GM19238 (cell line): Measurements from ENCODE around the gene SLC16A7.
"Not testable (repeated sequence)": the region's sequence is repeated elsewhere in the genome, so short reads cannot be mapped to it uniquely, and the experiment has no call there.

Experiments used
- DNase-seq: peaks from one replicate; pipeline ENCODE4 v3.0.0; 2011; ENCODE audit warnings: low spot score; ENCODE audit not compliant: insufficient read length

The SLC16A7 gene, protein sequence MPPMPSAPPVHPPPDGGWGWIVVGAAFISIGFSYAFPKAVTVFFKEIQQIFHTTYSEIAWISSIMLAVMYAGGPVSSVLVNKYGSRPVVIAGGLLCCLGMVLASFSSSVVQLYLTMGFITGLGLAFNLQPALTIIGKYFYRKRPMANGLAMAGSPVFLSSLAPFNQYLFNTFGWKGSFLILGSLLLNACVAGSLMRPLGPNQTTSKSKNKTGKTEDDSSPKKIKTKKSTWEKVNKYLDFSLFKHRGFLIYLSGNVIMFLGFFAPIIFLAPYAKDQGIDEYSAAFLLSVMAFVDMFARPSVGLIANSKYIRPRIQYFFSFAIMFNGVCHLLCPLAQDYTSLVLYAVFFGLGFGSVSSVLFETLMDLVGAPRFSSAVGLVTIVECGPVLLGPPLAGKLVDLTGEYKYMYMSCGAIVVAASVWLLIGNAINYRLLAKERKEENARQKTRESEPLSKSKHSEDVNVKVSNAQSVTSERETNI

DNA sequence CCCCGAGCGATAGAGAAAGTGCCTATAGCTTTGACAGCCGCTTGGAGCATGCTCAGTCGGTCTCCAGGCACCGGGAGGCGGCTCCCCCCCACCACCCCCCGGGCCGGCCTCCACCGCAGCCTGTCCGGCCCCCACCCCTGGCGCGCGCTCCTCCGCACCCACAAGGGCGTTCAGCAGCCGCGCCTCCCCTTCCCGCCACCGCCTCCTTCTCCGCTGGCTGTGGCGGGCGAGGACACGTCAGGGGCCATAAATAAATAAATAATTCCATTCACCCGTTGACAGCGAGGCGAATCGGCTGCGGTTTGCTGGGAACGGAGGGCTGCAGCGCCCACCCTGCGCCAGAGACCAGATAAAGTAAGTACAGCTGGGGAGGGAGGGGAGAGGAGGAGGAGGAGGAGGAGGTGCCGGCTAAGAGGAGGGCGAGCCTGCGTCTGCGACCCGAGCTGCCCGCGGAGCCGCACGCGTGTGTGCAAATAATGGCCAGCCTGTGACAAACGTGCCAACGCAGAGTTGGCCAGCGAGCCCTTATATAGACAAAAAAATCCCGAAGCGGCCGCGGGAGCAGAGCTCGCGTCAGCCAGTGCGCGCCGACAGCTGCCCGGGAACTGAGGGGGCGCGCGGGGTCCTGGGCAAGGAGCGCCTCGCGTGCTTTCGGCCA, at the start of gene SLC16A7:
SLC16A7 (plus strand) TSS at position 147 of the 658 bp plus-strand sequence. CDS start 108,773 bp downstream, outside the sequence.
- DNase-seq = peak; percentile 40

DNA sequence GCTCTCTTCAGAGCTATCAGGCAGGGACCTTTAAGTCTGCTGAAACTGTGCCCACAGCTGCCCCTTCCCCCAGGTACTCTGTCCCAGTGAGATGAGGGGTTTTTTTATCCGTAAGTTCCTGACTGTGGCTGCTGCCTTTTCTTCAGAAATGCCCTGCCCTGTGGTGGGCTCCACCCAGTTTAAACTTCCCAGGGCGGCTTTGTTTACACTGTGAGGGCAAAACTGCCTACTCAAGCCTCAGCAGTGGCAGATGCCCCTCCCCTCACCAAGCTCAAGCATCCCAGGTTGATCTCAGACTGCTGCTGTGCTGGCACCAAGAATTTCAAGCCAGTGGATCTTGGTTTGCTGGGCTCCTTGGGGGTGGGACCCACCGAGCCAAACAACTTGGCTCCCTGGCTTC, 46.9 kb upstream of the SLC16A7 start:
- DNase-seq = no peak

DNA sequence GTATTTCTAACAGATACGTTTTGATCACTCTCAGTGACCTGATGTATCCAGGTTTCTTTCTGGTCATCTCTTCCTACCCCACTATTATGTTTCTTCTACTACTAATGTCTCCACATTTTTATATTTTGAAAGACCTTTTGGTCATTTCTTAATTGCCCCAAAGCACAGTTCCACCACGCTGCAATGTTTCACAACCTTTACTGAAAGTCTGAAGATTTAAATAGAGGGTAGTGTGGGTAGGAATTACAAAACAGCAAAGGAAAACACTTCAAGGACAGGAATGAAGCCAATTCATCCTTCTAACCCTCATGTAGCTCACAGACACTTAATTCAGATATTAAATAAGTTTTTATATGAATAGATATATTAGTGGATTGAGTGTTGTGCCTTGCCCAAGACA, 36.1 kb upstream of the SLC16A7 start:
- DNase-seq = no peak

DNA sequence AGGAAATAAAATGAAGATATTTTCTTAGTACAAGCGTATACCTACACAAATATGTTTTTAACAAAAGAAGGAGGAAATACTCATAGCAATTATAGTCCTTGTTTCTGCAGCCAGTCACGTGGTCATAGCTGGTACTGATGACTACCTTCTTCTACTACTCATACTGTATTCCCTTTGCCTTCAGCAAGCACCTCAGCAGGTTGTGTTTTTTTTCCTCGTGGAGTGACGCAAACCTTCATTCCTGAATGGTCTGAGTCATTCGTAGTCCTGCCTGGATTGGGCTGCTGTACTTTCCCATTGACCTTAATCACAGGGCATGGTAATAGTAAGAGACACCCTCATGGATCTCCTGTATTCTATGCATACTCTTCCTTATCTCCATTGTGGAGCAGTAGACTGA, 25.7 kb upstream of the SLC16A7 start:
- no peak for DNase-seq

DNA sequence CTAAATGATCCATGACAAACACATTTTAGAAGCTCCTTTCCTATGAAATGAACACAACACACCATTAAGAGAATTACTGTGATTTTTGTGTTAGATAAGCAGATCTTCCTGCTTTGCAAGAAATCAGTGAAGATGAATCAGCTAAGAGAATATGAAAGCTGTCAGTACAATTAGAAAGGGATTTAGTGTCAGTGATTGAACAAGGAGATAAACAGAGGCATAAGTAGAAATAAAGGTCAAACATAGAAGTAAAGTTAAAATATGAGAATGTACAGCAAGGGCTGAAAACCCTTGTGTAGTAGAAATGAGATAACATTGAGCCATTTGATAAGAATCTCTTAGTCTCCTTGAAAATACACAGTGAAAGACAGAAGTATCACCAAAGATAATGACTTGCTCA, 21.4 kb upstream of the SLC16A7 start:
- DNase-seq = no peak

DNA sequence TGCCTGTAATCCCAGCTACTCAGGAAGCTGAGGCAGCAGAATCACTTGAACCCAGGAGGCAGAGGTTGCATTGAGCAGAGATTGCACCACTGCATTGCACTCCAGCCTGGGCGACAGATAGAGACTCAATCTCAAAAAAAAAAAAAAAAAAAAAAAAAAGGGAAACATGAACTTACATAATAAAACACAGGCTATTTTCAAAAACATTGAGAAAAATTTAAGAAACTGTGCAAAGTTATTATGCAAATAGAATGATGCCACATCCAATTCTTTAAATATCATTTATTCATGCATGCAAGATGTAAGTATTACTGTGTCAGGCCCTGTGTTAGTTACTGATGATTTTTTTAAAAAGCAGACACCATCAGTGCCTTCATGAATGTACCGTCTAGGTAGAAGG, 20.0 kb upstream of the SLC16A7 start:
- DNase-seq = no peak

DNA sequence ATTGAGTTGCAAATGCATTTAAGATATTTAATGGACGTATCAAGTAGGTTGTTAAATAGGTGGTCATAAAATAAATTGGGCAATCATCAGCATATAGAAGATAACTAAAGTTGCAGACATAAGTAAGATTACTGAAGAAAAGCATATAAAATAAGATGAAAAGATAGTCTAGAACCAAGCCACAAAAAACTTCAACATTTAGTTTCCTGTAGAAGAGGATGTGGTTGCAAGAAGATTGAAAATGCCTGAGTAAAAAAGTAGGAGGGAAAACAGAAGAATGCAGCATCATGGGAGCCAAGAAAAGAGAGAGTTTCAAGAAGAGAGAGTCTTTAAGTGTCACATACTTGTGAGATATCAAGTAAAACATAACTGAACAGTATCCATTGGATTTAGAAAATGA, 17.6 kb upstream of the SLC16A7 start:
- no peak for DNase-seq

DNA sequence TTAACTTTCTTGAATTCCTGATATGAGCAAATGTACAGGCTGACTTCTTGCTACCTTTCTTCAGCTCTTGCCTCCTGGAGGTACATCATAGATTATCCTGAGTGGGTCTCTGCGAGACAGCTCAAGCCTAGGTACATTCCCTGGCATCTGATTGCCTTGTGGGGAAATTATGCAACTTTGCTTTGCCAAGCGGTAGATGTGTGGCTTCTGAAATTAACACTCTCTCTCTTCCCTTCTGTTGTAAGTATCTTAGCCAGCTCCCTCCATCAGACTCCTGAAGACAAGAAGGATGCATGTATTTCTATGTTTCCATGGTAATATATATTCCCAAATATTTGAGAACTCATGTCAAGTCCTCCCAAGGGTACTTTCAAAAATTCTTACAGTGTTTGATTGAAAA, 16.2 kb upstream of the SLC16A7 start:
- DNase-seq = no peak

DNA sequence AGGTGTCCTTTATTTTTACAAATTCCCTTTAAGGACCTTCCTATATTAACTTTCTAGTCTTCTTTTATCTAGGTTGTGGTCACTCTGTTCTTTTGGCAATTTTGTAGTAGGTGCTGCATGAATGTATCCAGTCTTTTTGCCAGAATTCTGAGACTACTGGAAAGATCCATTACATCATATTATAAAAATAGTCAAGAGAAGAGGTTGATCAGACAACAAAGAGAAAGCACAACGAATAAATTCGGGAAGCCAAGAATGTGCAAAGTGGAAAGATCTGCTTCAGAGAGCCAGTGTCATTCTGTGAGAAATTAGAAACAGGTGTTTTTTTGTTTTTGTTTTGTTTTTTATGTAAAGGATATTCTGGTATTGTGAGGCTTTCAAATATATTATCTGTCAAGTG, 15.8 kb upstream of the SLC16A7 start:
- DNase-seq = no peak

DNA sequence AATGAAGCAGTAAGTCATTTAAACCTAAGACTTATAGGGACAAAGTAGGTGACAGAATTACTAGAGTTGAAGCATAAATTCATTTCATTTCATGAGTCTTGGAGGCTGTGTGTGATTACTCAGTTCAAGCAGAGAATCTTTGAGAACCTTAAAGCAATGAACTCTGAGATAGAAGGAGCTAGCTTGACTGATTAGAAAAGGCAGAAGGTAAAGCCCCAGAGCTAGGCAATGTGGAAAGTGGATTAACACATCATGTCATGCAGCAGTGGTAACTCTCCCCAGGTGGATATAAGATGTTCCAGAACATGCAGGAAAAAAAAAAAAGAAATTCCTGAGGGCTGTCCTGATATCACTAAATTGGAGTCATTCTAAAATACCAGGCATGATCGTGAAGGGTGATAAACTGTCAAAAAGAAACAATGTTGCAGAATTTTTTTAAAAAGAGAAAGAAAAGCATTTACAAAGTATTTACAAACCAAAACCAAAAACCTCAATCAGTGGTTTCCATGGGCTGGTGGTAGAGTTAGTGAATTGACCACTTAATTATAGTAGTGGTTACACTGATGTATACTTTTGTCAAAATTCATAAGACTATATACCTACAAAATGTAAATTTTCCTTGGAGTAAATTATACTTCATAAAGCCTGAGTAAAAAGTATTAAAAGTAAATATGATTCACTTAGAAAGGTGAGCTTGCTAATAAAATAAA, 12.7 kb upstream of the SLC16A7 start:
- DNase-seq = no peak

DNA sequence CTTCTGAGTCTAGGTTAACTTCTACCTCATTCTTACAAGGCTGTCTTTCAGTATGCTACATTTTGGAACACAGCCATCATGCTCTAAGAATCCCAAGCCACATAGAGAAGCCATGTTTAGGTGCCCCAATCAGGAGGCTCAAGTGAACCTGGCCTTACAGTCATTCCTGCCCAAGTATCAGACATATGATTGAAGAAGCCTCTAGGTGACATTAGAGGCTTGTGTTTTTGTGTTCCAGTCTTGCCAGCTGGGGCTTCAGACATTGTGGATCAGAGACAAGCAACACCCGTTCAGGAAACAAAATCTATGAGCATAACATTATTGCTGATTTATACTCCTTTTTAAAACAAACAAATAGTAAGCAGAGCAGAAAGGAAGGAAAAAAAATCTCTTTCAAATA, 8.1 kb upstream of the SLC16A7 start:
- DNase-seq = no peak

DNA sequence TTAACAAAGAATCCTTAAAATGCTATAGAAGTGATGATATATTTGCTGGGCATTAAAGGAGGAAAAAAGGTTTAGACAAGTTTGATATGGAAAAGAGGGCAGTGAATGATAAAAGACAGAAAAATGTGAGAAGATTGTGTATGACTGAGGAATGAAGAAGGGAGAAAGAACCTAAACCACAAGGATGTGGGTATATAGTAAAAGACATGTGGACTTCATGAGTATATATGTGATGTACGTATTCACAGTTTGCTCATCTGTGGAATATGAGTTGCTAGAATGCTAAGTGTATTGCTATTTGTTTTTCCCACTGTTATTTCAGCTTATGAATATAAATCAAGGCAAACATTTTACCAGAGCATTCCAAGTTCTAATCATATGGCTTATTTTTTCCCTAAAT, 2.1 kb upstream of the SLC16A7 start:
- no peak for DNase-seq

DNA sequence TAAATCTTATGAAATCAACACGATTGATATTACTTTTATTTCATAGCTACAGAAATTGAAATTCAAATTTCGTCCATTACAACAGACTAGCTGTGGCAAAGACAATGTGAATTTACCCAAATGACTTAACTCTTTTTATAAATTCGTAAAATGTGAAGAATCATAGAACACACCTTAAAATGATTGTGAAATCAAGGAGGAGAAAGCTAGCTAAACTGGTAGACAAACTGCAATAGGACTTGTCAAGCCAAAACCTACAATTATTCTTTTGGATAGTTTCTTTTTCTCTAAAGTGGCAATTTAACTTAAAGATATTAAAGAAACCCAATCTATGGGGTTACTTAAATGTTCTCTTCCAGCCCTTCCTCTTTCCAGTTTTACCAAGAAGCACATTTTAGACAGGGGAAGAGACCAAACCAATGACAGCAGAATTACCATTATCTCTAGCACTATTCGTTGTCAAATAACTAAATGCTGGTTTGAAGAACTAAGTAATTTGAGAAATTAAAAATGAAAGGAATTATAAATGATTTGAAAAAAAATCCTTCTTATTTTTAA, 807 bp upstream of the SLC16A7 start:
- no peak for DNase-seq

DNA sequence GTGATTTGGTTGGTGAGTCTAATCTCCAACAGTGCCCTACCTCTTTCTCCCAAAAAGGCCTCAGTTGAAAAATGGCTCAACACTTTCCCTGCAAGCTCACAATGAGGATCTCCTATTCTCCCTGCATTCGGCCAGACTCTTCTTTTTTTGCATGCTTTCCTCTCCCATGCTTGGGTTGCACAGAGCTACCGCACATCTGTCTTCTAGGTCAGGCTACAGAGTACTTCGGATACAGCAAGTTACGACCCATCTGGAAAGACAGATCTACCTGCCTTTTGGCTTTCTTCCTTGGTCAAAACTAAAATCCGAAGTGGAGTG, 305 bp upstream of the SLC16A7 start:
- no peak for DNase-seq

DNA sequence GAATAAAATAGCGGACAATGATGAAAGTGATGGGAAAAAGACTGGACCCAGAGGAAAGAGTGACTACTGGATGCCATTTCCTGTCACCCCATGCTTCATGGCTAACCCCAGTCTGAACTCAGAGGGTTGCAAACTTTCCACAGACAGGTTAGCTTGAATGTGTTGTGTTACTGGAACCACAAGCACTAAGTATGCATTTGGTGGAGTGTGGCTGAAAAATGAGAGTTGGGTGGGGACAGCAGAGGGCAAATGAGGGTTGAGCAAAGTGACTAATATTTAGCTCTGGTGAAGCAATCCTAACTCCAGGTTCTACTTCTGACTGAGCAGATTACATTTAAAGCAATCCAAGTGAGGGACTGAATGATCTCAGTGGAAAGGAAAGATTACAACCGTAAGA, 1.6 kb downstream of the SLC16A7 start:
- DNase-seq = no peak

DNA sequence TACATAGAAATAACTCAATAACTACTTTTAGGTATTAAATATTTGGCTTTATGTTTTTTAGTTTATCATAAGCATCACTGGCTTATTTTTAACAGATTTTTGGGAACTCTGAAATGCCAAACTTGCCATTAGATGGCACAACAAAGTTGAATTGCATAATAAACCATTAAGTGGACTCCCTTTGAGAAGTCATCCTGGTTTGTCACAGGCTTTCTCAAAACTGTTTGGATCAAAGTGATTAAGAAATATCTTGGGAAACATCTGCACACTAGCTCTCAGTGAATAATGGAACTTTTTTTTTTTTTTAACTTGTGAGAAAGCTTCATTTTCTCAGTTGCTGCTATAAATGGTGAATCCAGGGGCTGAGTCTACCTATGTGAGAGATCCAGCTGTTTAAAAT, 4.3 kb downstream of the SLC16A7 start:
- DNase-seq = no peak

DNA sequence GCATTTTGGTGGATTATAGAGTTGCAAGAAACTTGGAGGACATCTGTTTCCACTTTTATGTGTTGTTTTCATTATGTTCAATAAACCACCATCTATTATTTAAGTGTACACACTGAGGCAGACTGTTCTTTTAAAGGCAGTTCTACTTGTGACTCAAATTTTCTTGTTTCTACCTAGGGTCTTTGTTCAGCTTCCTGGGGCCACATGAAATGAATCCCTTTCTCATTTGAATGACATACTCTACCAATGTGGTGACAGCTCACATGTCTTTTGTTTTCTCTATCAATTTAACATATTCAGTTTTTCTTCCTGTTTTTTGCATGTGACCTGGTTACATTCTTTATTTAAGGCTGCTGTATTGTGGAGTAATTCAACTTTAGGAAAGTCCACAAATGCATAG, 7.9 kb downstream of the SLC16A7 start:
- no peak for DNase-seq

DNA sequence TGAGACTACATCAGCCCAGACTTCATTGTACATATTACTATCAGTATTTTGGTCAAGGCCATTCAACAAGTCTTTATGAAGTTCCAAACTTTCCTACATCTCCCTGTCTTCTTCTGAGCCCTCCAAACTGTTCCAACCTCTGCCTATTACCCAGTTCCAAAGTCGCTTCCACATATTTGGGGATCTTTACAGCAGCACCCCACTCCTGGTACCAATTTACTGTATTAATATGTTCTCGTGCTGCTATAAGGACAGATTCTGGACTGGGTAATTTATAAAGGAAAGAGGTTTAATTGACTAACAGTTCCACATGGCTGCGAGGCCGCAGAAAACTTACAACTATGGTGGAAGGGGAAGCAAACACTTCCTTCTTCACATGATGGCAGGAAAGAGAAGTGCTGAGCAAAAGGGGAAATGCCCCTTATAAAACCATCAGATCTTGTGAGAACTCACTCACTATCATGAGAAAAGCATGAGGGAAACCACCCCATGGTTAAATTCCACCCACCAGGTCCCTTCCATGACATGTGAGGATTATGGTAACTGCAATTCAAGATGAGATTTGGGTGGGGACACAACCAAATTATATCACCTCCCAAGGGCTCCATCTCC, 17.1 kb downstream of the SLC16A7 start:
- not testable (repeated sequence) for DNase-seq

DNA sequence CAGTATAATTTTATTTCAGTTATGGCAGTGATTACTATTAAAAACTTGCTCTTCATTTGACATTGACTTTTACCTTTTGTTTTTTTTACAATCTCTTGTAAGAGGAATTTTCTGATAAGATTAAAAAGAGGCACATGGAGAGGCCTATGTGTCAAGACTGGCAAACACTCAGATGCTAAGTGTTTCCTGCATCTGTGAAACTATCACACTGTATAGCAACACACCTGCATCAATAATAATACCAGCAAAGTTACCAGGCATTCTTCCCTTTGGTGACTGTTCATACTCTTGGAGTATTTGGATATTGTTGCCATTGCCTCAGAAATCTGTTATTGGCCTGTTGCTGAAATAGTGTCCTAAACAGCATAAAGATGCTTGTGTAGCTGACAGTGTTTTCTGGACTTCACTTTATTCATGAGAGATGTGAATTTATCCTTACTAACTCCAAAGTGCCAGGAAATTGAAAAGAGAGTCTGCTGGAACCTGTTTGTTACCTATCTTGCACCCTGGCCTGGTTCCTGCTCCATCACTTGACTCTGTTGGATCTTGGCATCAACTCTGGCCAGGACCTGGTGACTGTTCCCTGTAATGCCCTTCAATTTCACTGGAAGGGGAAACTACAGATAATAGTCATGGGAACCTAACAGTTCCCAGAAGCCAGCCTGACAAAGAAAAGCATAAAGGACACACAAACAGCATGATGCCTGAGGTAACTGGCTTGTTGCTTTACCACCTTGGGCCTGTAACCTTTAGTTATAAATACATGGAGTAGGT, 19.8 kb downstream of the SLC16A7 start:
- no peak for DNase-seq

DNA sequence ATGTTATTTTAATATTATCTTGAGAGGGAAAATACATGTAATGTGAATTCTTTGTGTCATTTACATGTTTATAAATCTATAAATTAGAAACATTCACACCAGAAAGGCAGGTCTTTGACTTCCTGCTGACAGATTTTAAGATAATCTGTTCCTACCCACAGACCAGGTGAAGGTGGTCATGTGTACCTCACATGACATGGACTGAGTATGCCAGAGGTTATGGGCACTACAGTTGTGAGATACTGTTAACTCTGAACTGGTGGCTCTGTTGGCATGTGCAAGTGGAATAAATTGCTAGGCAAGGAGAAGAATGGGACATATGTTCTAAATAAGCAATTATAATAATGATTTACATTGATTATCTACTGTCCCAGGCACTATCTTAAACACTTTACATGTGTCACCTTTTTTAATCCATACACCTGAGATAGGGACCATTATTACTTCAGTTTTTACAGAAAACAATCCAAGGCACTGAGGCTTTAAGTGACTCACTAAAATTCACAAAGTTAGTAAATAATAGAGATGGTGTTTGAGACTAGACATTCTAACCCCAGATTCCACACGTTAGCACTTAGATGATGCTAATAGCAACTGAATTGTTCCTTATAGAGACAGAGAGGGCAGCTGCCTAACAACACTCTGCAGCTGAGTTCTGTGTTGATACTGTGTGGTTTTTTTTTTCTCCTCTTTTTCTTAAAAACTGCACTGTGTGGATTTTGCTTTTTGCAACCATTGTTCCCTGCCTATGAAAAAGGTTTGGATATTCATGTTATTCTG, 23.8 kb downstream of the SLC16A7 start:
- no peak for DNase-seq
